ENCODE data around the gene PHACTR3. TPM values are rescaled to one million over a fixed set of nuclear protein-coding genes. Genes with fewer than 3 reads are reported as not detected.

PHACTR3 gene
- total and polyA plus RNA-seq, 2 experiments from 2014 or later = 0.45 to 0.61 TPM

DNA sequence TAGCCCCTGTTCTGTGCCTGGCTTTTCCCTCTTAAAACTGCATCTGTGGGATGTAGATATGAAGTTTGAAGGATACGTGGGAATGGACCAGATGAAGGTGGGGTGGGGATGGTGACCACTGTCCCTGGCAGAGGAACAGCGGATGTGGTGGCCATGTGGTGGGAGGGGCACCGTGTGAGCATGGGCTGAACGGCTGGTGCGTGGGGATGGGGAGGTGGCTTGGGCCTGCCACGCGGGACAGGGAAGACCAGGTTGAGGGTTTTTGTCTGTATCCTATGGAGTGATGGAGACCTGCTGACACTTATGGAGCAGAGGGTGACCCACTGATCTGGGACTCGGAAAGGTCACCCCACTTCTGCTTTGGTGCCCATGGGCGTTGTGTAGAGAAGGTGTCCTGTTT, 19.2 kb downstream of the PHACTR3 start:
- Histone ChIP-seq H3K79me2 (replicated peaks; ENCODE audit: insufficient read depth) (no peaks in the 10 kb centered on the region), H3K27ac (ENCODE audit: low read depth) (no peak overlapping the region), H4K20me1 (replicated peaks; ENCODE audit: insufficient read depth) (no peaks in the 10 kb centered on the region), H3F3A (replicated peaks; ENCODE audit: low read depth) (no peaks in the 10 kb centered on the region), H3K9me2 (ENCODE audit: insufficient read depth) (0 out of 2 replicates have a peak, but pooled peaks cover 3% of the 10 kb centered on the region), H3K4me1 (ENCODE audit: insufficient read depth) (no peaks in the 10 kb centered on the region), H3K36me3 (ENCODE audit: insufficient read depth) (no peaks in the 10 kb centered on the region), H3K27me3 (ENCODE audit: insufficient read depth) (no peaks in the 10 kb centered on the region), H2AFZ (no peak overlapping the region), H3K4me3 (no peak overlapping the region), H3K4me2 (no peak overlapping the region)
- TF ChIP-seq EZH2phosphoT487 (IDR thresholded peaks at IDR 0.05; ENCODE audit: unreplicated experiment) = no peak
- no peak for TF ChIP-seq NANOG (IDR thresholded peaks at IDR 0.05; ENCODE audit: borderline replicate concordance)
- TF ChIP-seq, protein P1, sequence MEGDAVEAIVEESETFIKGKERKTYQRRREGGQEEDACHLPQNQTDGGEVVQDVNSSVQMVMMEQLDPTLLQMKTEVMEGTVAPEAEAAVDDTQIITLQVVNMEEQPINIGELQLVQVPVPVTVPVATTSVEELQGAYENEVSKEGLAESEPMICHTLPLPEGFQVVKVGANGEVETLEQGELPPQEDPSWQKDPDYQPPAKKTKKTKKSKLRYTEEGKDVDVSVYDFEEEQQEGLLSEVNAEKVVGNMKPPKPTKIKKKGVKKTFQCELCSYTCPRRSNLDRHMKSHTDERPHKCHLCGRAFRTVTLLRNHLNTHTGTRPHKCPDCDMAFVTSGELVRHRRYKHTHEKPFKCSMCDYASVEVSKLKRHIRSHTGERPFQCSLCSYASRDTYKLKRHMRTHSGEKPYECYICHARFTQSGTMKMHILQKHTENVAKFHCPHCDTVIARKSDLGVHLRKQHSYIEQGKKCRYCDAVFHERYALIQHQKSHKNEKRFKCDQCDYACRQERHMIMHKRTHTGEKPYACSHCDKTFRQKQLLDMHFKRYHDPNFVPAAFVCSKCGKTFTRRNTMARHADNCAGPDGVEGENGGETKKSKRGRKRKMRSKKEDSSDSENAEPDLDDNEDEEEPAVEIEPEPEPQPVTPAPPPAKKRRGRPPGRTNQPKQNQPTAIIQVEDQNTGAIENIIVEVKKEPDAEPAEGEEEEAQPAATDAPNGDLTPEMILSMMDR (conservative IDR thresholded peaks at IDR 0.05; ENCODE audit: low read depth in 2 of 2) = no peak
- TF ChIP-seq, protein P2, sequence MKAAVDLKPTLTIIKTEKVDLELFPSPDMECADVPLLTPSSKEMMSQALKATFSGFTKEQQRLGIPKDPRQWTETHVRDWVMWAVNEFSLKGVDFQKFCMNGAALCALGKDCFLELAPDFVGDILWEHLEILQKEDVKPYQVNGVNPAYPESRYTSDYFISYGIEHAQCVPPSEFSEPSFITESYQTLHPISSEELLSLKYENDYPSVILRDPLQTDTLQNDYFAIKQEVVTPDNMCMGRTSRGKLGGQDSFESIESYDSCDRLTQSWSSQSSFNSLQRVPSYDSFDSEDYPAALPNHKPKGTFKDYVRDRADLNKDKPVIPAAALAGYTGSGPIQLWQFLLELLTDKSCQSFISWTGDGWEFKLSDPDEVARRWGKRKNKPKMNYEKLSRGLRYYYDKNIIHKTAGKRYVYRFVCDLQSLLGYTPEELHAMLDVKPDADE (IDR thresholded peaks at IDR 0.05) = no peak
- peaks cover 13% of the 10 kb centered on the region for H3K27me3 Mint-ChIP-seq (ENCODE audit: insufficient read depth, low read depth, poor library complexity)
- no peak overlapping the region for H3K27ac Mint-ChIP-seq
- H3K4me3 Mint-ChIP-seq = no peak overlapping the region
- no peaks in the 10 kb centered on the region for H3K36me3 Mint-ChIP-seq (ENCODE audit: low read depth)
- H3K9me3 Mint-ChIP-seq = peaks cover 7% of the 10 kb centered on the region; the same call in 1 of the 3 replicates
- ATAC-seq (no peak), DNase-seq (ENCODE audit: low spot score) (no peak)
- H3K4me1 Mint-ChIP-seq = no peaks in the 10 kb centered on the region

DNA sequence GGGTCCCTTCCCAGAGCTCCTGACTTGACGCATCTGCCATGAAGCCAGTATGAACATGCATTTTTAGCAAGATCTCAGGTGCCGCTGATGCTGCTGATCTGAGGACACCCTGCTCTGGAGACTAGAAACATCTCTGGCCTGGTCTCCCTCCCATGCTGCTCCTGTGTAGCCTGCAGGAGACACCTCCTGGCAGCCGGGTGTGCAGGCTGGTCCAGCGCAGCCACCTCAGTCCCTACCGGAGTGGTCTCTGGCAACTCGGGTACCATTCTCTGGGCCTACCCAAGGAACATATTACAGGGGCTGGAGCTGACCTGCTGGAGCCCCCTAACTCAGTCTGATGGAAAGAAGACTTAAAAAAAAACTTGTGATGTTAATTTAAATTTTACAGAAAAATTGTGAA, 20.1 kb downstream of the PHACTR3 start:
- Histone ChIP-seq H3K9me2 (ENCODE audit: insufficient read depth) (0 out of 2 replicates have a peak, but pooled peaks cover 3% of the 10 kb centered on the region), H2AFZ (no peak overlapping the region), H3K4me3 (no peak overlapping the region), H3K27ac (ENCODE audit: low read depth) (no peak overlapping the region), H3F3A (replicated peaks; ENCODE audit: low read depth) (no peaks in the 10 kb centered on the region), H3K4me2 (no peak overlapping the region), H3K79me2 (replicated peaks; ENCODE audit: insufficient read depth) (no peaks in the 10 kb centered on the region), H3K4me1 (ENCODE audit: insufficient read depth) (no peaks in the 10 kb centered on the region), H3K36me3 (ENCODE audit: insufficient read depth) (no peaks in the 10 kb centered on the region), H4K20me1 (replicated peaks; ENCODE audit: insufficient read depth) (no peaks in the 10 kb centered on the region), H3K27me3 (ENCODE audit: insufficient read depth) (no peaks in the 10 kb centered on the region)
- H3K4me3 Mint-ChIP-seq = no peak overlapping the region
- no peak for DNase-seq (ENCODE audit: low spot score)
- H3K36me3 Mint-ChIP-seq (ENCODE audit: low read depth) = no peaks in the 10 kb centered on the region
- no peak for ATAC-seq
- no peak overlapping the region for H3K27ac Mint-ChIP-seq
- no peaks in the 10 kb centered on the region for H3K4me1 Mint-ChIP-seq
- H3K27me3 Mint-ChIP-seq (ENCODE audit: insufficient read depth, low read depth, poor library complexity) = peaks cover 17% of the 10 kb centered on the region
- peaks cover 7% of the 10 kb centered on the region; the same call in 1 of the 3 replicates for H3K9me3 Mint-ChIP-seq
- TF ChIP-seq, protein P1 (conservative IDR thresholded peaks at IDR 0.05; ENCODE audit: low read depth in 2 of 2) = no peak
- TF ChIP-seq JUNB (IDR thresholded peaks at IDR 0.05; ENCODE audit: unreplicated experiment) (no peak), EZH2phosphoT487 (IDR thresholded peaks at IDR 0.05; ENCODE audit: unreplicated experiment) (no peak), NANOG (IDR thresholded peaks at IDR 0.05; ENCODE audit: borderline replicate concordance) (no peak), ZNF114 (CRISPR knock-in tag; IDR thresholded peaks at IDR 0.05) (no peak), STAT1 (IDR thresholded peaks at IDR 0.05; ENCODE audit: unreplicated experiment) (no peak), EZH2 (IDR thresholded peaks at IDR 0.05; ENCODE audit: low read depth, unreplicated experiment) (no peak), POLR2AphosphoS5 (IDR thresholded peaks at IDR 0.05; ENCODE audit: low read depth) (no peak), ZNF331 (CRISPR knock-in tag; IDR thresholded peaks at IDR 0.05; ENCODE audit: low read depth) (no peak)
- TF ChIP-seq, protein P2 (IDR thresholded peaks at IDR 0.05) = no peak
- TF ChIP-seq, protein P3, sequence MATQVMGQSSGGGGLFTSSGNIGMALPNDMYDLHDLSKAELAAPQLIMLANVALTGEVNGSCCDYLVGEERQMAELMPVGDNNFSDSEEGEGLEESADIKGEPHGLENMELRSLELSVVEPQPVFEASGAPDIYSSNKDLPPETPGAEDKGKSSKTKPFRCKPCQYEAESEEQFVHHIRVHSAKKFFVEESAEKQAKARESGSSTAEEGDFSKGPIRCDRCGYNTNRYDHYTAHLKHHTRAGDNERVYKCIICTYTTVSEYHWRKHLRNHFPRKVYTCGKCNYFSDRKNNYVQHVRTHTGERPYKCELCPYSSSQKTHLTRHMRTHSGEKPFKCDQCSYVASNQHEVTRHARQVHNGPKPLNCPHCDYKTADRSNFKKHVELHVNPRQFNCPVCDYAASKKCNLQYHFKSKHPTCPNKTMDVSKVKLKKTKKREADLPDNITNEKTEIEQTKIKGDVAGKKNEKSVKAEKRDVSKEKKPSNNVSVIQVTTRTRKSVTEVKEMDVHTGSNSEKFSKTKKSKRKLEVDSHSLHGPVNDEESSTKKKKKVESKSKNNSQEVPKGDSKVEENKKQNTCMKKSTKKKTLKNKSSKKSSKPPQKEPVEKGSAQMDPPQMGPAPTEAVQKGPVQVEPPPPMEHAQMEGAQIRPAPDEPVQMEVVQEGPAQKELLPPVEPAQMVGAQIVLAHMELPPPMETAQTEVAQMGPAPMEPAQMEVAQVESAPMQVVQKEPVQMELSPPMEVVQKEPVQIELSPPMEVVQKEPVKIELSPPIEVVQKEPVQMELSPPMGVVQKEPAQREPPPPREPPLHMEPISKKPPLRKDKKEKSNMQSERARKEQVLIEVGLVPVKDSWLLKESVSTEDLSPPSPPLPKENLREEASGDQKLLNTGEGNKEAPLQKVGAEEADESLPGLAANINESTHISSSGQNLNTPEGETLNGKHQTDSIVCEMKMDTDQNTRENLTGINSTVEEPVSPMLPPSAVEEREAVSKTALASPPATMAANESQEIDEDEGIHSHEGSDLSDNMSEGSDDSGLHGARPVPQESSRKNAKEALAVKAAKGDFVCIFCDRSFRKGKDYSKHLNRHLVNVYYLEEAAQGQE (IDR thresholded peaks at IDR 0.05; ENCODE audit: unreplicated experiment) = no peak
